Thyroid gland (tissue), 4 donors: ENCODE data around the gene ARHGAP45.

Experiments
- CTCF ChIP-seq, 6 experiments: fragments of 200-600 bp in 3 of 6; fragments of 450-650 bp in 3 of 6; sonication (generic) in 3 of 6; IDR thresholded peaks; one replicate each; pipeline ENCODE4 v1.5.1; 2016 to 2019; ENCODE audit warnings: antibody characterized with exemption in 6 of 6, mild to moderate bottlenecking in 2 of 6, inconsistent platforms in 1 of 6, moderate library complexity in 1 of 6
- POLR2A ChIP-seq, 2 donors: fragments of 450-650 bp; IDR thresholded peaks; one replicate each; pipeline ENCODE4 v1.6.1; 2017; ENCODE audit warnings: antibody characterized with exemption in 2 of 2, mild to moderate bottlenecking in 2 of 2, moderate library complexity in 1 of 2

- no peak for TF ChIP-seq CTCF (IDR thresholded peaks at IDR 0.05)
- peak in 1 of 2 donors; percentile 73 for TF ChIP-seq POLR2A (IDR thresholded peaks at IDR 0.05)
Observed at GRCh38 chr19:1020868-1021425, 46.0 kb upstream of the ARHGAP45 start, which contains the start of gene TMEM259.
